NCI-H1436 (cell line): ENCODE data around the gene PPP1R14D.

Source experiments
- DNase-seq: peaks from one replicate; lab custom pipeline; 2025; lab: John Stamatoyannopoulos, UW

The PPP1R14D gene

GRCh38 chr15:40782609-40783227 lies 45.8 kb downstream of the PPP1R14D start:
- DNase-seq = peak; percentile 85

DNA sequence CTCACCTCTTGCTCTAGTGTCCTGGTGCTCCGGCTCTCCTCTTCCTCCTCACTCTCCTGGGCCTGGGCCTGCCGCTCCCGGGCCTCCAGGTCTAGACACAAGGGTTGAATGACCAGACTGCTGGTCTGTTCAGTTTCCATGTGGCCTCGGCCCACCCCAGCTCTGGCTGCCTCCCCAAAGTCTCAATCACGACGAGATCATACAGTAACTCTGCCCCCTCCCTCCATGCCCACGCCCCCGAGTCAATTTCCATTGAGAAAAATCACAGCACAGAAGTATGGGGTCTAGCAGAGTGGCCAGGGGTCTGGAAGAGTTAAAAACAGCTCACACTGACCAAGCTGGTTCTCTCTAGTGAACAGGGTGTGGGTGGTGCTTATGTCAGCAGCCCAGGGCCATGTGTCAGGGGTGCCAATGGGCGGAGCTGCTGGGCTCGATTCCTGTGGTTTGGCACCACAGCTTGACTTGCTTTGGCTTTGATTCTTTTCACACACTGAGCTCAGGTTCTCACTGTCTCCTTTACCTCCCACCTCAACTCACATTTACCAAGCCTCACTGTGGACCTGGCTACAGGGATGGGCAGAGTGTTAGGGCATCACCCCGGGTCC lies 51.9 kb downstream of the PPP1R14D start:
- no peak for DNase-seq

DNA sequence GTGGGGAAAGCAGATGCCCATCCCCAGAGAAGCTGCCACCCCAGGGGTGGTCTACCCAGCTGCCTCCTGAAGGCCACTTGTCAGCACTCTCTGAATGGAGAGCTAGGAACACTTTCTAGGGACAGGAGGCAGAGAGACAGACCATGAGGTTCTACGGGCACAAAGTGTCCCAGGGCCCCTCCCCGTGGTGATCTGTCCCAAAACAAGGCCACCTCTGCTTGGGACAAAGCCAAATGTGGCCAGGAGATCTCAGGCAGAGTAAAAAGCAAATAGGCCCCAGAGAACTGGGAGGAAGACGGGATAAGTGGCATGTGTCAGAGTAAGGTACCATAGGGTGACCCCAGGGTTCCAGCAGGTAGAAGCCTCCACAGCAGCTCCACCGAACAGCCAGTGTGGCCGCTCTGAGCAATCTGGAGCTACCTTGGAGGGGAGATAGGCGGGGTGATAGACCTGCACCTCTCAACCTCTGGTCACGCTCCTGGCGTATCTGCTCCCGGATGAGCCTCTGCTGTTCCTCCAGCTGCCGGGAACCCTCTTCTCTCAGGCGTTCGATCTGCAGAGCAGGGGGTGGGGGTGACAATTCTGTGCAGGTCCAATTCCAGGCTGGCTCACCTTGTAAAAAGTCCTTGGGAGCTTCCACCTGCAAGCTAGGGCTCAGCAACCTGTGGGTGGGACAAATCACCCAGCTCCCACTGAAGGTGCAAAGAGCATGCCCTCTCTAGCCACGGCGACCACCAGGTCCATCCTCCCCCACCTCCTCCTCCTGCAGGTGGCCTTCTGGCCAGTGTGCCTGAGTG lies 52.6 kb downstream of the PPP1R14D start:
- DNase-seq = no peak

DNA sequence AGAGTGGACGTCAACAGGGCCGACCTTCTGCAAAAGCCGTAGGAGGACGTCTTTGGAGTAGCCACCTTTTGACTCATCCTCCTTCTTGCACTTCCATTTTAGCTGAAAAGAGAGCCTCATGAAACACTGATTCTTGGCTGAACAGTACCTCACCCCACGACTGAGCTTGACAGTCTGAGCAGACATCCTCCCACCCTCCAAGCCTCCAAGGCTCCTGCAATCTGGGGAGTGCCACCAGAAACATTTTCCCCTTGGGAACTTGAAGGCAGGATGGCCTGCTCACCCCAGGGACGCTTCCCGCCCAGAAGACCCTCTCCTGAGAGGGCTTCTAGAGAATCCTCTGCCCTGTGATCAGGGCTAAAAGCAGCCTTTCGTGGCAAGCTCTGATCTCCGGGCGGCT lies 53.5 kb downstream of the PPP1R14D start:
- DNase-seq = no peak

GRCh38 chr15:40773902-40774301 lies 54.6 kb downstream of the PPP1R14D start:
- no peak for DNase-seq

DNA sequence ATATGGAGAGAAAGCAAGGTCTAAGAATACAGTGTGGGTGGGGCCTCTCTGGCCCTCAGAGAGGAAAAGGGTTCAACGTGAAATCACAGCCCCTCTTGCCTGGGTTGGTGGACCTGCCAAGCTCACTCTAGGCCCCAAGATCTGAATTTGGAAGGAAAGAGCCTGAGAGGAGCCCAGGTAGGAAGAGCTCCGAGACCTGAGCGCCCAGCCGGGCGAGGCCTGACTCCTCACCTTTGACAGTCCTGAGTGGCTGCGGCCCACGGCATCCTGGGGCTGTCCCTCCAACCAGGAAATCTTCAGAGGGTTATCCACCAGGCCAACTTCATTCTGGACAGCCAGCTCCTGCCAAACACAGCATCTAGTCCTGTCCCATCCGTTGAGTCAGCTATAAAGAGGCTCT lies 55.0 kb downstream of the PPP1R14D start:
- no peak for DNase-seq

DNA sequence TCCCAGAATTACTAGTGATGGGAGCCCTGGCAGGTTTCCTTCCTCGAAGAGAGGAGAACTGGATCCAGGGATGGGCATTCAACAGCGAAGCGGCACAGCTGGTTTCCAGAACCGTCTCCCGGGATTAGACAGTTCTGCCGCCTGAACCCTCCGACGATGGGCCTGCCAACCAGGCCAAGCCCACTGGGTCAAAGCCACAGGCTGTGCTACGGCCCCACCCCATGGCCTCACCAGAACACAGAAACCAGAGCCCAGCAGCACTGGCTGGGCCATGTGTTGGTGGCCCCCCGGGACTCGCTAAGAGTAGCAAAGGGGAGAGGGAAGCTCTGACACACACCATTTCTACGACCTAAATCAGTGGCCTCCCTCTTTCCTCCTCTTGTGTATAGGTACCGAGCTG lies 56.5 kb downstream of the PPP1R14D start:
- DNase-seq = no peak

- DNase-seq = no peak
Measured at GRCh38 chr15:40771242-40771641, 57.3 kb downstream of the PPP1R14D start.

GRCh38 chr15:40770147-40770721 lies 58.3 kb downstream of the PPP1R14D start:
- DNase-seq = peak; percentile 41

- peak; percentile 81 for DNase-seq
Measured at GRCh38 chr15:40769274-40770146, 59.0 kb downstream of the PPP1R14D start, which contains the start of gene C15orf62. Gene C15orf62 (plus strand): TSS chr15:40769980. CDS start chr15:40770496, 516 bp downstream.

DNA sequence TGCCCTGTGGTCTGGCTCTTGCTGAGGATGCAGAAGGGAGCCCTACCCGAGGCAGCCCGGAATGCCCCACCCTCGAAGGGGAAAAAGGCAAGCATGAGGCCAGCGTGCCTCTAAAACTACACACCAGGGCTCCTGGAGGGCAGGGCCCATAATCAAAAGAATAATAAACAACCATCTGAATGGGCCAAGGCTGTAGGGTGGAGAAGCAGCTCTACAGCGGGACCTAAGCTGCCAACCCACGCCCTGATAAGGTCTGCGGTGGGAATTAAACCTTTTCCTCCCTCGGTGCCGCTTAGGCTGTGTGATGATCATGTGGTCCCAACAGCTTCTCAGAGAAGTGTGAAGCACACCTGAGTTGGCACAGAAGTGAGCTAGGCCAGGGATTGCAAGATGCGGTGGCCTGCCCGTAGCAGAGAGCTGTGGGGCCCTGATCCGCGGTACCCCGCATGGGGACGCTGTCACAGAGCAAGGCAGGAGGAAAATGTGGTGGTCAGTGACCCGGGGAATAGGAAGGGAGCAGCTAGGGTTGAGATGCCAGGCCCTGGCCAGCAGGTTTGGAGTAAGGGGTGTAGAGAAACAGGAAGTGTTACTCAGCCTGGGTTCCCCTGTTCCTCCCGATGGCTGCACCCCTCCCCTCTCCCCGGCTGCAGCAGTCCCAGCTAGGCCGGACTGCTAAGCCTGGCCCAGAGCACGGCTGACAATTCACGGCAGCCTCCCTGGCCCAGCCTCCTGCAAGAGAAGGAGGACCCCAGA lies 59.8 kb downstream of the PPP1R14D start:
- no peak for DNase-seq

DNA sequence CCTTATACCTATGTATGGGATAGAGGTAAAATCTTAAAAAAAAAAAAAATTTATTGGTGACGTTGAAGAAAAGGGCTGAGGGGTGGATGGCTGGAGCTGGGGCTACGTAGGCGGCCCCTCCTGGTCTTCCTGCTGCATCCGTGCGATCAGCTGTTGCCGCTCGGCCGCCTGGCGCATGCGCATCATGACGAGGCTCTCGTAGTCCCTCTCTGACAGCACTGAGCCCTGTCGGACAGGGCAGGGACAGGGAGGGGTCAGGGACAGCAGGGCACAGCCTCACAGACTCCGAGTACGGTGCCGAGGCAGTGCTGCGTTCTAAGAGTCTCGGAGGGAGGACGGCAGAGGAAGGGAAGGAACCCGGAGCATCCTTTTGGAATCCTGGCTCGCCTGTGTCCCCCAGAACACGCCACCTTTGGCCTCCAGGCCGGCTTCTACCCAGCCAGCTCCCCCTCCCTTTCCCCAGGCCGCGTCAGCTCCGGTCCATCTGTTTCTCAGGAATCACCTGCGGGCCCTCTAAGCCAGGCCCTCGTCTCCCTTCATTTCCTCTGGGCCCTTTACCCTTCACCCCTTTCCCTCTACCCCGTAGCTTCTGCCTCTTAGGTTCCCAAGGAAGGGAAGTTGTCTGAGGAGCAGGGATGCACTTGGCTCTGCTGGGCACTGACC lies 60.5 kb downstream of the PPP1R14D start:
- no peak for DNase-seq

DNA sequence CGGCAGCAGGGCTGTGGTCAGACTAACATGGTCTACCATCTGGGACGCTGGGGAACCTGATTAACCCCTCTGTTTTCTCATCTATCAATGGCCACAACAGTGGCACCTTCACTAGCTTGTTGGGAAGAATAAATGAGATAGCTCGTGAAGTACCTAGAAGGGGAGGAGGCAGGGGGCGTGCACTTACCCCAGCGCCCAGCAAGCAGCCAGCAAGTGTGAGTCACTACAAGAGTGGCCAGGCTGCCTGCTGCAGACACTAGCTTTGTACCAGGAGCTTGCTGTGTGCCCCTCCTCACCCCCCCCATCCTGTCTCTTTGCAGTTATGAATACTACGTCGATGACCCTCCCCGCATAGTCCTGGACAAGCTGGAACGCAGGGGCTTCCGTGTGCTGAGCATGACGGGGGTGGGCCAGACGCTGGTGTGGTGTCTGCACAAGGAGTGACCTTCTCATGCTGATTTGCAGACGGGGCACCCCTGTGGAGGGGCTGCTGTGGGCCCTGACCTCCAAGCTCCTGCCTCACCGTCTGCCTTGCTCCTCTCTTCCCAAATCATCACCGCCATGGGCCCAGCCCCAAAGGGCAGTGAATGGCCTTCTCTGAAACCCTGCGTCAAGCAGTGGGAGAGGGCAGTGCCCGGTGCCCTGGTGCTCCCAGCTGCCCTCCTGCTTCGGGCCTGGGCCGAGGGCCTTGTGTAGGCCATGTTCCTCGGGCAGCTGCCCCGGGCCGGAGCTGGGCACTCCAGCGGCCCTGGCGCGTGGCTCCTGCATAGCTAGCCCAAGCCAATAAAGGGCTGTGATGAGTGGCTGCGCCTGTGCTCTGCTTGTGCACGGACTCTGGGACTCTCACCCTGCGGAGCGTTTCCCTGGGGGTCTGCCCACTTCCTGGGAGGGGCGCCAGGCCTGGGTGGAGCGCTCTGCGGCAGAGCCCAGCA lies 61.3 kb downstream of the PPP1R14D start:
- no peak for DNase-seq

- no peak for DNase-seq
Measured at GRCh38 chr15:40766194-40766815, 62.2 kb downstream of the PPP1R14D start.
